ENCODE data around the gene GRB10.

- TF ChIP-seq CTCF (IDR thresholded peaks at IDR 0.05 in 4 of 5, conservative IDR thresholded peaks at IDR 0.05 in 1 of 5) = peak in 1 of 5 experiments; percentile 17
- no peak for TF ChIP-seq POLR2A (IDR thresholded peaks at IDR 0.05)
Observed at GRCh38 chr7:50652400-50653125, 130.1 kb downstream of the GRB10 start.
